ENCODE results near the gene DEDD2.

Gene DEDD2

DNA sequence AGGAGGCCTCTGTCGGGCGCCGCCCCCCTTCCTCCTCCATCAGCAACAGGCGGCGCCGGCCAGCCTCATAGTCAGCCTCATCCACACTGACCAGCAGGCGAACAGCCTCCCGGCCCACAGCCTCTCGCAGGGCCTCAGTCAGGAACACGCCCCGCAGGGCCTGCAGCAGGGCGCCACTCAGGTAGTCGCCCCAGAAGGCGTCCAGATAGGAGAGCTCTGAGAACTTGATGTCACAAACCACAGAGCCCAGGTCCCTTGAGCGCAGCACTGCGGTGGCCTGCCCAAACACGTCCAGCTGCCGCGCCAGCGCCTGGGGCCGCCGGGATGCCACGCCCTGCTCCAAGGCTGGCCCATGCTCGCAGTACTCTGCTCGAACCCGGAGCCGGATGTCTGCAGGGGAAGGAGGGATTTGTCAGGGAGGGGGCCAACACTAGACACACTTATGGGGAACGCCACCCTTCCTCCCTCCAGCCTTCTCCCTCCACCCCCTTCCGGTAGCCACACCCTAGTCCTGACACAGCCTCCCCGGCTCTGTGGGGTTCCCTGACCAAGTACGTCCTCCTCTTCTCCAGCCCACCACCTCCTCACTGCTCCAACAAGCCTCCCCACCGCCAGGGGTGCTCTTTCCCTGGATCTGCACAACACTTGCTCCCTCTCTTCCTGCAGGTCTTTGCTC lies 17.9 kb downstream of the DEDD2 start:
- H3K4me3 ChIP-seq (ENCODE audit: low read depth in 1 of 5, low read length in 5 of 5): peak overlapping the region in 1 of 5 donors; percentile 23
- peaks cover 0 to 58% (median 45%) of the 10 kb centered on the region in 5 donors for H3K36me3 ChIP-seq (ENCODE audit: control insufficient read depth in 5 of 5, insufficient read depth in 5 of 5, low read length in 5 of 5)
- no peak overlapping the region for H3K27ac ChIP-seq (ENCODE audit: low read depth, low read length)
- H3K4me1 ChIP-seq (ENCODE audit: control insufficient read depth in 5 of 5, insufficient read depth in 5 of 5, low read length in 5 of 5): peaks cover 2 to 49% (median 33%) of the 10 kb centered on the region in 5 donors
- H3K9me3 ChIP-seq (ENCODE audit: control insufficient read depth in 5 of 5, low read length in 5 of 5): no peaks in the 10 kb centered on the region
- H3K9ac ChIP-seq (ENCODE audit: low read length in 5 of 5): no peak overlapping the region
- H3K27me3 ChIP-seq (ENCODE audit: control insufficient read depth in 5 of 5, insufficient read depth in 4 of 5, low read length in 5 of 5): peaks cover 0 to 2% (median 0%) of the 10 kb centered on the region in 5 donors

GRCh38 chr19:42198676-42199439 lies 18.6 kb downstream of the DEDD2 start:
- Histone ChIP-seq H3K27ac (ENCODE audit: low read depth, low read length) (no peak overlapping the region), H3K36me3 (ENCODE audit: control insufficient read depth in 5 of 5, insufficient read depth in 5 of 5, low read length in 5 of 5) (peaks cover 0 to 52% (median 41%) of the 10 kb centered on the region in 5 donors), H3K9me3 (ENCODE audit: control insufficient read depth in 5 of 5, low read length in 5 of 5) (peaks cover 0 to under 1% (median 0%) of the 10 kb centered on the region in 5 donors), H3K27me3 (ENCODE audit: control insufficient read depth in 5 of 5, insufficient read depth in 4 of 5, low read length in 5 of 5) (peaks cover 0 to 2% (median 0%) of the 10 kb centered on the region in 5 donors), H3K9ac (ENCODE audit: low read length in 5 of 5) (peak overlapping the region in 1 of 5 donors; percentile 30), H3K4me3 (ENCODE audit: low read depth in 1 of 5, low read length in 5 of 5) (no peak overlapping the region), H3K4me1 (ENCODE audit: control insufficient read depth in 5 of 5, insufficient read depth in 5 of 5, low read length in 5 of 5) (peaks cover 2 to 49% (median 33%) of the 10 kb centered on the region in 5 donors)

DNA sequence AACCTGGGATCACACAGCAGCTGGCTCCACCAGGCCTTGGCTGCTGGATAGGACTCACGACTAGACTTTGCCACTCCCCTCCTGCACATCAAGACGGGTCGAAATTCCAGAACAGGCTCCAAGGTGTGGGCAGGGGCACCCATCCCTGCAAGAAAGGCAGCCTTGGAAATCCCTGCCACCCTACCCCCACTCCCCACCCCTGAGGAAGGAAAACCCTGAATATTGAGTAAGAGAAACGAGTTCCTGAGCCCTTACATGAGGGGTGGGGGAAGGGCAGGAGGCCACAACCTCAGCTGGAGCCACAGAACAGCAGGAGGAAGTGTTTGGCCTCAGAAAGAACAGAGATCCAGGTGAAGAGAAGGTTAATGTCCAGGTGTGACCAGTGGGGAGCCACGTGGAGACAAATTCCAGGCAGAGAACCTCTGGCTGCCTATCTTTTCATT lies 20.1 kb downstream of the DEDD2 start:
- H3K9me3 ChIP-seq (ENCODE audit: control insufficient read depth in 5 of 5, low read length in 5 of 5): peaks cover 2 to 7% (median 5%) of the 10 kb centered on the region in 5 donors
- H3K4me1 ChIP-seq (ENCODE audit: control insufficient read depth in 5 of 5, insufficient read depth in 5 of 5, low read length in 5 of 5): peaks cover 2 to 43% (median 28%) of the 10 kb centered on the region in 5 donors
- H3K36me3 ChIP-seq (ENCODE audit: control insufficient read depth in 5 of 5, insufficient read depth in 5 of 5, low read length in 5 of 5): peaks cover 0 to 41% (median 27%) of the 10 kb centered on the region in 5 donors
- no peak overlapping the region for H3K9ac ChIP-seq (ENCODE audit: low read length in 5 of 5)
- peaks cover 0 to 2% (median 0%) of the 10 kb centered on the region in 5 donors for H3K27me3 ChIP-seq (ENCODE audit: control insufficient read depth in 5 of 5, insufficient read depth in 4 of 5, low read length in 5 of 5)
- H3K27ac ChIP-seq (ENCODE audit: low read depth, low read length): no peak overlapping the region
- no peak overlapping the region for H3K4me3 ChIP-seq (ENCODE audit: low read depth in 1 of 5, low read length in 5 of 5)

DNA sequence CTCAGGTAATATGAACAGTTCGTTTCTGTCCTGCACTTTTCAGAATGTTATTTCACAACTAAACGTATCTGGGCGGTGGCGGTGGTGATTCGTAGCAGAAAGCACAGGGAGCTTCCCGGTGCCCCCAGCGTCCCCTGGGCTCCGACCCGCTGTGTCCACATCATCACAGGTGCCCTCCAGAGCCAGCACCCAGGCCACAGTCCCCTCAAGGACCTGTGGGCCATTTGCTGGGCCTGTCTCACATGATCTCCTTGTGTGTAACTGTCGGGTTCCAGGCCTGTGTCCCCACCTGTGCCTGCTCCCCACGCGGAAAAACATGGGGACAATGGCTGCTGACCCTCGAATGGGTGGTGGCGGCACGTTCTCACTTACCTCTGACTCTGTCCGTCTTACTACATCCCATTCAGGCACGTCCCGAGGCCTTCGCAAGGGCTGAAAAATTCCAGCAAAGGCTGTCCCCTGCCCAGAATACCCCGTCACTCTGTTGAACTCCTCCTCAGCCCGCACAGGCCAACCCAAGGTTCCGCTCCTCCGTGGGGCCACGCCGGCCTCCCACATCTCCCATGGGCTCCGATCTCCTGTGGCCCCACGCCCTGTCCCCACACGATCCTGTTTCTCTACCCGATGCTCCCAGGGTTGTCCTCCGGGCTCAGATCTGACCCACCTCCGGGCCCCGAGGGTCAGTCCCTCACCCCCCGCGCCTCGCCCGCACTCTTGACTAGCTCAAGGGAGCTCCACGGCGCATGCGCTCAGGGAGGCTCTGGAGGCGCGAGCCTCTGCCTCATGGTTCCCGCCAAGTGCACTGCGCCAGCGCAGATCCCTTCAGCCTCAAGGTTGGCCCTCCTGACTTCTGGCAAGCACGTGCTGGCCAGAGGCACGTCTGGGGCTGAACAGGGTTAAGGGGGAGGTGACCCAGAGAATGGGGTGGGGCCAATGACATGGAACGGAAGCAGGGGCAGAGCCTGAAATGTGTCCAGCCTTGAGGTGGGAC lies 21.2 kb downstream of the DEDD2 start:
- Histone ChIP-seq H3K27me3 (ENCODE audit: control insufficient read depth in 5 of 5, insufficient read depth in 4 of 5, low read length in 5 of 5) (peaks cover 0 to 3% (median 0%) of the 10 kb centered on the region in 5 donors), H3K9me3 (ENCODE audit: control insufficient read depth in 5 of 5, low read length in 5 of 5) (peaks cover 2 to 7% (median 5%) of the 10 kb centered on the region in 5 donors), H3K4me3 (ENCODE audit: low read depth in 1 of 5, low read length in 5 of 5) (no peak overlapping the region), H3K27ac (ENCODE audit: low read depth, low read length) (no peak overlapping the region), H3K9ac (ENCODE audit: low read length in 5 of 5) (no peak overlapping the region), H3K4me1 (ENCODE audit: control insufficient read depth in 5 of 5, insufficient read depth in 5 of 5, low read length in 5 of 5) (peaks cover under 1 to 36% (median 21%) of the 10 kb centered on the region in 5 donors), H3K36me3 (ENCODE audit: control insufficient read depth in 5 of 5, insufficient read depth in 5 of 5, low read length in 5 of 5) (peaks cover 0 to 35% (median 21%) of the 10 kb centered on the region in 5 donors)

DNA sequence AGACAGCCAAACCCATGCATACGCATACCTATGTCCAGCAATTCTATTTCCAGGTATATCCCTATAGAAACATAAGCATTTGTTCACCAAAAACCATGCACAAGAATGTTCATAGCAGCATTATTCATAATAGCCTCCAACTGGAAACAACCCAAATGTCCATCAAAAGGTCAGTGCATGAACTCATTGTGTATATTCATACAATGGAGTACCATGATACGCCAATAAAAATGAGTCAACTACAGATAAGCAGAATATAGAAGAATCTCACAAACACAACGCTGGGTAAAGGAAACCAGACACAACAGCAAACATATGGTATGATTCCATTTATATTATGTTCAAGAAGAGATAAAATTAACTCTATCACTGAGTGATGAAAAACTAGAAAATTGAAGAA lies 23.8 kb downstream of the DEDD2 start:
- Histone ChIP-seq H3K9me3 (ENCODE audit: control insufficient read depth in 5 of 5, low read length in 5 of 5) (peaks cover 2 to 7% (median 5%) of the 10 kb centered on the region in 5 donors), H3K4me1 (ENCODE audit: control insufficient read depth in 5 of 5, insufficient read depth in 5 of 5, low read length in 5 of 5) (peaks cover 0 to 10% (median under 1%) of the 10 kb centered on the region in 5 donors), H3K27me3 (ENCODE audit: control insufficient read depth in 5 of 5, insufficient read depth in 4 of 5, low read length in 5 of 5) (peaks cover 0 to 3% (median 0%) of the 10 kb centered on the region in 5 donors), H3K36me3 (ENCODE audit: control insufficient read depth in 5 of 5, insufficient read depth in 5 of 5, low read length in 5 of 5) (peaks cover 0 to 10% (median 5%) of the 10 kb centered on the region in 5 donors), H3K9ac (ENCODE audit: low read length in 5 of 5) (no peak overlapping the region), H3K4me3 (ENCODE audit: low read depth in 1 of 5, low read length in 5 of 5) (no peak overlapping the region), H3K27ac (ENCODE audit: low read depth, low read length) (no peak overlapping the region)

- Histone ChIP-seq H3K4me1 (ENCODE audit: control insufficient read depth in 5 of 5, insufficient read depth in 5 of 5, low read length in 5 of 5) (peaks cover 0 to 8% (median 0%) of the 10 kb centered on the region in 5 donors), H3K4me3 (ENCODE audit: low read depth in 1 of 5, low read length in 5 of 5) (no peak overlapping the region), H3K9me3 (ENCODE audit: control insufficient read depth in 5 of 5, low read length in 5 of 5) (peaks cover 2 to 7% (median 5%) of the 10 kb centered on the region in 5 donors), H3K27me3 (ENCODE audit: control insufficient read depth in 5 of 5, insufficient read depth in 4 of 5, low read length in 5 of 5) (peaks cover 0 to 3% (median 0%) of the 10 kb centered on the region in 5 donors), H3K36me3 (ENCODE audit: control insufficient read depth in 5 of 5, insufficient read depth in 5 of 5, low read length in 5 of 5) (peaks cover 0 to 7% (median 2%) of the 10 kb centered on the region in 5 donors), H3K9ac (ENCODE audit: low read length in 5 of 5) (no peak overlapping the region), H3K27ac (ENCODE audit: low read depth, low read length) (no peak overlapping the region)
Measured at GRCh38 chr19:42193294-42193693, 24.2 kb downstream of the DEDD2 start.

GRCh38 chr19:42191855-42192254 lies 25.6 kb downstream of the DEDD2 start:
- Histone ChIP-seq H3K9me3 (ENCODE audit: control insufficient read depth in 5 of 5, low read length in 5 of 5) (peaks cover 2 to 7% (median 5%) of the 10 kb centered on the region in 5 donors), H3K27ac (ENCODE audit: low read depth, low read length) (no peak overlapping the region), H3K27me3 (ENCODE audit: control insufficient read depth in 5 of 5, insufficient read depth in 4 of 5, low read length in 5 of 5) (peaks cover 0 to 3% (median 0%) of the 10 kb centered on the region in 5 donors), H3K4me3 (ENCODE audit: low read depth in 1 of 5, low read length in 5 of 5) (no peak overlapping the region), H3K4me1 (ENCODE audit: control insufficient read depth in 5 of 5, insufficient read depth in 5 of 5, low read length in 5 of 5) (peaks cover 0 to under 1% (median 0%) of the 10 kb centered on the region in 5 donors), H3K36me3 (ENCODE audit: control insufficient read depth in 5 of 5, insufficient read depth in 5 of 5, low read length in 5 of 5) (no peaks in the 10 kb centered on the region), H3K9ac (ENCODE audit: low read length in 5 of 5) (no peak overlapping the region)

DNA sequence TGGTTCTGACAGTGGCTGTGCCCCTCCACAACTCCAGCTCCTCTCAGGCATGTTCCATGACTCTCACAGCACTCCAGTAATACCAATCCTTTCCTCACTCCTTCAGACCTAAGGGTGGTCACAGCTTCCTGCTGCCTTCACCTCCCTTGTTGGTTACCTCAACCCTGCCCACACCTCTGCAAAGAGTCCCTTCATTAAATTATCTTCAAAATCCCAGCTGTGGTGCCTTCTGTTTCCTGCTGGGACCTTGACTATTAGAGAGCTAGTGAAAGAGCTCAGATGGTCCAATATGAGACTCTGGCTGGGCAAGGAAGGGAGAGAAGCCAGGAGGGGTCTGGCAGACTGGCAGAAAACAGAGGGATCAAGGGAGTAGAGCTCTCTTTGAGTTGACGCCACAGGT lies 26.1 kb downstream of the DEDD2 start:
- Histone ChIP-seq H3K4me1 (ENCODE audit: control insufficient read depth in 5 of 5, insufficient read depth in 5 of 5, low read length in 5 of 5) (no peaks in the 10 kb centered on the region), H3K27me3 (ENCODE audit: control insufficient read depth in 5 of 5, insufficient read depth in 4 of 5, low read length in 5 of 5) (peaks cover 0 to 3% (median 0%) of the 10 kb centered on the region in 5 donors), H3K9me3 (ENCODE audit: control insufficient read depth in 5 of 5, low read length in 5 of 5) (peaks cover 2 to 7% (median 5%) of the 10 kb centered on the region in 5 donors), H3K9ac (ENCODE audit: low read length in 5 of 5) (no peak overlapping the region), H3K27ac (ENCODE audit: low read depth, low read length) (no peak overlapping the region), H3K4me3 (ENCODE audit: low read depth in 1 of 5, low read length in 5 of 5) (no peak overlapping the region), H3K36me3 (ENCODE audit: control insufficient read depth in 5 of 5, insufficient read depth in 5 of 5, low read length in 5 of 5) (no peaks in the 10 kb centered on the region)

- Histone ChIP-seq H3K27ac (ENCODE audit: low read depth, low read length) (no peak overlapping the region), H3K27me3 (ENCODE audit: control insufficient read depth in 5 of 5, insufficient read depth in 4 of 5, low read length in 5 of 5) (peaks cover 0 to 3% (median 0%) of the 10 kb centered on the region in 5 donors), H3K9ac (ENCODE audit: low read length in 5 of 5) (no peak overlapping the region), H3K36me3 (ENCODE audit: control insufficient read depth in 5 of 5, insufficient read depth in 5 of 5, low read length in 5 of 5) (no peaks in the 10 kb centered on the region), H3K4me3 (ENCODE audit: low read depth in 1 of 5, low read length in 5 of 5) (no peak overlapping the region), H3K4me1 (ENCODE audit: control insufficient read depth in 5 of 5, insufficient read depth in 5 of 5, low read length in 5 of 5) (peaks cover 0 to 6% (median 1%) of the 10 kb centered on the region in 5 donors), H3K9me3 (ENCODE audit: control insufficient read depth in 5 of 5, low read length in 5 of 5) (peaks cover 2 to 7% (median 5%) of the 10 kb centered on the region in 5 donors)
Measured at GRCh38 chr19:42189133-42189532, 28.3 kb downstream of the DEDD2 start.

All from subcutaneous abdominal adipose tissue (tissue), 5 donors.